HEK293 (cell line): ENCODE measurements around the gene SMIM24.

ENCODE experiments used
- CTCF ChIA-PET: fragments of 350-600 bp; formaldehyde crosslinking; extraction: SDS; loops from one replicate; lab custom pipeline; 2021; ENCODE audit warnings: antibody characterized with exemption; lab: Yijun Ruan, JAX
- POLR2A ChIA-PET: fragments of 300-600 bp; formaldehyde crosslinking; extraction: SDS; loops from one replicate; lab custom pipeline; 2020; ENCODE audit warnings: antibody characterized with exemption, inconsistent platforms; lab: Yijun Ruan, JAX
- H3K27ac ChIP-seq: fragments of 200-500 bp; sonication (Bioruptor generic); 2 replicates; pipeline ENCODE4 v1.5.1; 2014; ENCODE audit warnings: low read depth, low read length, control low read depth, inconsistent platforms; ENCODE audit errors: extremely low read depth
- H3K36me3 ChIP-seq, 2 experiments: fragments of 200-500 bp in 1 of 2; sonication (Bioruptor generic) in 1 of 2; 1 replicate in 1 of 2; 2 replicates in 1 of 2; pipeline ENCODE4 v1.5.1; 2014 to 2017; ENCODE audit warnings: inconsistent platforms in 2 of 2, low read length in 2 of 2; ENCODE audit not compliant: control insufficient read depth in 2 of 2, insufficient read depth in 1 of 2
- H3K4me1 ChIP-seq: fragments of 200-500 bp; sonication (Bioruptor generic); 2 replicates; pipeline ENCODE4 v1.5.1; 2014; ENCODE audit warnings: mild to moderate bottlenecking, low read length, inconsistent platforms; ENCODE audit not compliant: control insufficient read depth, insufficient read depth
- H3K4me3 ChIP-seq: 2 replicates; pipeline ENCODE4 v1.5.1; 2011; ENCODE audit warnings: low read depth, mild to moderate bottlenecking, control low read depth, low read length, moderate library complexity
- H3K9me3 ChIP-seq: fragments of 200-500 bp; sonication (Bioruptor generic); 2 replicates; pipeline ENCODE4 v1.5.1; 2014; ENCODE audit warnings: low read depth, low read length, inconsistent platforms; ENCODE audit not compliant: control insufficient read depth, insufficient read depth
- GLIS1 ChIP-seq: fragments of 450-650 bp; formaldehyde crosslinking; IDR thresholded peaks from 2 replicates; pipeline ENCODE4 v1.5.1; 2016; ENCODE audit warnings: missing biosample characterization, missing genetic modification characterization
- HIC1 ChIP-seq: fragments of 450-650 bp; formaldehyde crosslinking; IDR thresholded peaks from 2 replicates; pipeline ENCODE4 v1.5.1; 2016; ENCODE audit warnings: missing biosample characterization, missing genetic modification characterization
- HOXA7 ChIP-seq: sonication (generic); formaldehyde crosslinking; IDR thresholded peaks from 2 replicates; pipeline ENCODE4 v1.8.1; 2022; ENCODE audit warnings: missing genetic modification reagents, borderline replicate concordance
- IKZF3 ChIP-seq: fragments of 450-650 bp; IDR thresholded peaks from 2 replicates; pipeline ENCODE4 v1.5.0; 2018; ENCODE audit warnings: missing biosample characterization, mild to moderate bottlenecking, missing genetic modification characterization, moderate library complexity
- PRDM4 ChIP-seq: fragments of 450-650 bp; formaldehyde crosslinking; IDR thresholded peaks from 2 replicates; pipeline ENCODE4 v1.5.1; 2017; ENCODE audit warnings: missing biosample characterization, missing genetic modification characterization
- REST ChIP-seq: fragments of 450-650 bp; formaldehyde crosslinking; IDR thresholded peaks from 2 replicates; pipeline ENCODE4 v1.5.1; 2016; ENCODE audit warnings: missing biosample characterization, missing genetic modification characterization
- ZEB2 ChIP-seq: fragments of 450-650 bp; formaldehyde crosslinking; IDR thresholded peaks from 2 replicates; pipeline ENCODE4 v1.5.1; 2016; ENCODE audit warnings: missing biosample characterization, missing genetic modification characterization
- ZNF266 ChIP-seq: fragments of 450-650 bp; formaldehyde crosslinking; IDR thresholded peaks from 2 replicates; pipeline ENCODE4 v1.5.1; 2016; ENCODE audit warnings: missing biosample characterization, missing genetic modification characterization, low read depth
- ZNF837 ChIP-seq: fragments of 450-650 bp; formaldehyde crosslinking; IDR thresholded peaks from 2 replicates; pipeline ENCODE4 v1.5.1; 2016; ENCODE audit warnings: missing biosample characterization, missing genetic modification characterization
- ZNF843 ChIP-seq: fragments of 450-650 bp; formaldehyde crosslinking; IDR thresholded peaks from 2 replicates; pipeline ENCODE4 v1.5.1; 2016; ENCODE audit warnings: missing biosample characterization, missing genetic modification characterization
- ZXDB ChIP-seq: fragments of 450-650 bp; formaldehyde crosslinking; IDR thresholded peaks from 2 replicates; pipeline ENCODE4 v1.5.1; 2016; ENCODE audit warnings: missing biosample characterization, missing genetic modification characterization
- TF ChIP-seq, protein P1 (sequence below): fragments of 450-650 bp; formaldehyde crosslinking; IDR thresholded peaks from 2 replicates; pipeline ENCODE4 v1.5.1; 2016; ENCODE audit warnings: missing biosample characterization, missing genetic modification characterization
- TF ChIP-seq, protein P2 (sequence below): fragments of 450-650 bp; formaldehyde crosslinking; IDR thresholded peaks from 2 replicates; pipeline ENCODE4 v1.5.1; 2016; ENCODE audit warnings: missing biosample characterization, missing genetic modification characterization

SMIM24 gene

GRCh38 chr19:3512562-3513228, 32.4 kb upstream of the SMIM24 start:
- TF ChIP-seq ZNF266 (tag by site-specific recombination) (no peak), GLIS1 (tag by site-specific recombination) (peak; percentile 86)
- TF ChIP-seq, protein P1, sequence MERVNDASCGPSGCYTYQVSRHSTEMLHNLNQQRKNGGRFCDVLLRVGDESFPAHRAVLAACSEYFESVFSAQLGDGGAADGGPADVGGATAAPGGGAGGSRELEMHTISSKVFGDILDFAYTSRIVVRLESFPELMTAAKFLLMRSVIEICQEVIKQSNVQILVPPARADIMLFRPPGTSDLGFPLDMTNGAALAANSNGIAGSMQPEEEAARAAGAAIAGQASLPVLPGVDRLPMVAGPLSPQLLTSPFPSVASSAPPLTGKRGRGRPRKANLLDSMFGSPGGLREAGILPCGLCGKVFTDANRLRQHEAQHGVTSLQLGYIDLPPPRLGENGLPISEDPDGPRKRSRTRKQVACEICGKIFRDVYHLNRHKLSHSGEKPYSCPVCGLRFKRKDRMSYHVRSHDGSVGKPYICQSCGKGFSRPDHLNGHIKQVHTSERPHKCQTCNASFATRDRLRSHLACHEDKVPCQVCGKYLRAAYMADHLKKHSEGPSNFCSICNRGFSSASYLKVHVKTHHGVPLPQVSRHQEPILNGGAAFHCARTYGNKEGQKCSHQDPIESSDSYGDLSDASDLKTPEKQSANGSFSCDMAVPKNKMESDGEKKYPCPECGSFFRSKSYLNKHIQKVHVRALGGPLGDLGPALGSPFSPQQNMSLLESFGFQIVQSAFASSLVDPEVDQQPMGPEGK (tag by site-specific recombination): no peak
- Histone ChIP-seq H3K36me3 (peaks cover 15 to 68% of the 10 kb centered on the region in 2 experiments; a peak in 2 of 3 replicates), H3K27ac (no peak overlapping the region), H3K4me1 (peaks cover 4% of the 10 kb centered on the region; the same call in 1 of the 2 replicates), H3K9me3 (no peaks in the 10 kb centered on the region), H3K4me3 (no peak overlapping the region)
- ChIA-PET CTCF (interaction anchor here (1.1 kb wide), 1 partner anchor 12 kb away, joined by 3 read pairs; the partner anchor contains the start of gene DOHH), POLR2A (interaction anchor here (0.9 kb wide), 1 partner anchor 14 kb away, joined by 3 read pairs; no protein-coding TSS in a partner anchor)

- H3K27ac ChIP-seq: no peak overlapping the region
- H3K4me3 ChIP-seq: no peak overlapping the region
- CTCF ChIA-PET: interaction anchor here (0.6 kb wide), 1 partner anchor 74 kb away, joined by 3 read pairs; no protein-coding TSS in a partner anchor
- TF ChIP-seq ZXDB (tag by site-specific recombination) (no peak), ZNF843 (tag by site-specific recombination) (no peak), ZNF837 (no peak), HIC1 (tag by site-specific recombination) (no peak), ZEB2 (tag by site-specific recombination) (no peak), HOXA7 (no peak), IKZF3 (no peak), PRDM4 (tag by site-specific recombination) (no peak)
- TF ChIP-seq, all 188 proteins: peak for 0
- Histone ChIP-seq H3K4me1 (peaks cover 3% of the 10 kb centered on the region; the same call in 1 of the 2 replicates), H3K9me3 (no peaks in the 10 kb centered on the region), H3K36me3 (peaks cover 14 to 66% of the 10 kb centered on the region in 2 experiments; a peak in 2 of 3 replicates)
- POLR2A ChIA-PET: interaction anchor here (1.5 kb wide), 1 partner anchor 11 kb away, joined by 5 read pairs; the partner anchor contains the start of gene DOHH
Observed at GRCh38 chr19:3511506-3512251, 31.4 kb upstream of the SMIM24 start.

GRCh38 chr19:3510727-3511126, 30.4 kb upstream of the SMIM24 start:
- POLR2A ChIA-PET: interaction anchor here (1.5 kb wide), 1 partner anchor 10 kb away, joined by 5 read pairs; the partner anchor contains the start of gene DOHH
- TF ChIP-seq, protein P2, sequence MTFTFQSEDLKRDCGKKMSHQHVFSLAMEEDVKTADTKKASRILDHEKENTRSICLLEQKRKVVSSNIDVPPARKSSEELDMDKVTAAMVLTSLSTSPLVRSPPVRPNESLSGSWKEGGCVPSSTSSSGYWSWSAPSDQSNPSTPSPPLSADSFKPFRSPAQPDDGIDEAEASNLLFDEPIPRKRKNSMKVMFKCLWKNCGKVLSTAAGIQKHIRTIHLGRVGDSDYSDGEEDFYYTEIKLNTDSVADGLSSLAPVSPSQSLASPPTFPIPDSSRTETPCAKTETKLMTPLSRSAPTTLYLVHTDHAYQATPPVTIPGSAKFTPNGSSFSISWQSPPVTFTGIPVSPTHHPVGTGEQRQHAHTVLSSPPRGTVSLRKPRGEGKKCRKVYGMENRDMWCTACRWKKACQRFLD: no peak
- no peak for TF ChIP-seq REST (tag by site-specific recombination)
- TF ChIP-seq, all 188 proteins: peak for 0
- peaks cover 14 to 57% of the 10 kb centered on the region in 2 experiments; a peak in 2 of 3 replicates for H3K36me3 ChIP-seq
- CTCF ChIA-PET: no interaction called here
- no peaks in the 10 kb centered on the region for H3K9me3 ChIP-seq
- no peak overlapping the region for H3K27ac ChIP-seq
- peaks cover 2% of the 10 kb centered on the region; the same call in 1 of the 2 replicates for H3K4me1 ChIP-seq
- no peak overlapping the region for H3K4me3 ChIP-seq
